ENCODE results near the gene ARPP19. TPM values are rescaled to one million over a fixed set of nuclear protein-coding genes. Genes with fewer than 3 reads are reported as not detected.
"Not testable (repeated sequence)": the region's sequence is repeated elsewhere in the genome, so short reads cannot be mapped to it uniquely, and the experiment has no call there.

ARPP19 gene
- total and polyA plus RNA-seq, 5 donors from 2014 or later: 72.1 to 143 (median 82.8) TPM

- H3K4me3 ChIP-seq (ENCODE audit: low read depth, low read length); H3K9me3 ChIP-seq (ENCODE audit: control insufficient read depth in 2 of 2, low read length in 2 of 2); DNase-seq; H3K27me3 ChIP-seq (ENCODE audit: control insufficient read depth, insufficient read depth, low read length); ATAC-seq (ENCODE audit: low read depth in 2 of 2); H3K27ac Mint-ChIP-seq; H3K9me3 Mint-ChIP-seq; H3K36me3 ChIP-seq (ENCODE audit: control insufficient read depth, insufficient read depth, low read length); H3K27ac ChIP-seq (ENCODE audit: insufficient read depth, low read length, poor library complexity, severe bottlenecking); H3K4me1 Mint-ChIP-seq; H3K4me3 Mint-ChIP-seq; H3K4me1 ChIP-seq (ENCODE audit: control insufficient read depth, insufficient read depth, low read length, poor library complexity, severe bottlenecking); H3K36me3 Mint-ChIP-seq; H3K27me3 Mint-ChIP-seq: not testable (repeated sequence)
Measured at GRCh38 chr15:52575573-52575972, 6.7 kb upstream of the ARPP19 start.

- H3K4me1 Mint-ChIP-seq: peaks cover 0 to 5% (median 0%) of the 10 kb centered on the region in 4 donors
- peaks cover 5% of the 10 kb centered on the region for H3K36me3 Mint-ChIP-seq
- no peaks in the 10 kb centered on the region for H3K27me3 Mint-ChIP-seq
- Histone ChIP-seq H3K4me1 (ENCODE audit: control insufficient read depth, insufficient read depth, low read length, poor library complexity, severe bottlenecking) (no peaks in the 10 kb centered on the region), H3K27ac (ENCODE audit: insufficient read depth, low read length, poor library complexity, severe bottlenecking) (no peak overlapping the region), H3K27me3 (ENCODE audit: control insufficient read depth, insufficient read depth, low read length) (no peaks in the 10 kb centered on the region), H3K36me3 (ENCODE audit: control insufficient read depth, insufficient read depth, low read length) (no peaks in the 10 kb centered on the region), H3K9me3 (ENCODE audit: control insufficient read depth in 2 of 2, low read length in 2 of 2) (no peaks in the 10 kb centered on the region), H3K4me3 (ENCODE audit: low read depth, low read length) (no peak overlapping the region)
- no peak overlapping the region for H3K27ac Mint-ChIP-seq
- DNase-seq: no peak
- H3K4me3 Mint-ChIP-seq: no peak overlapping the region
- no peak for ATAC-seq (ENCODE audit: low read depth in 2 of 2)
- peaks cover 0 to 5% (median 0%) of the 10 kb centered on the region in 7 donors for H3K9me3 Mint-ChIP-seq
Measured at GRCh38 chr15:52575072-52575471, 6.2 kb upstream of the ARPP19 start.

GRCh38 chr15:52574623-52575022 is 5.8 kb upstream of the ARPP19 start:
- not testable (repeated sequence) for H3K4me3 ChIP-seq (ENCODE audit: low read depth, low read length); H3K27ac Mint-ChIP-seq

GRCh38 chr15:52567871-52568600 is 794 bp downstream of the ARPP19 start:
- Histone ChIP-seq H3K4me3 (ENCODE audit: low read depth, low read length) (peak overlapping the region; percentile 88), H3K27ac (ENCODE audit: insufficient read depth, low read length, poor library complexity, severe bottlenecking) (peak overlapping the region; percentile 98), H3K9me3 (ENCODE audit: control insufficient read depth in 2 of 2, low read length in 2 of 2) (no peaks in the 10 kb centered on the region), H3K27me3 (ENCODE audit: control insufficient read depth, insufficient read depth, low read length) (no peaks in the 10 kb centered on the region), H3K4me1 (ENCODE audit: control insufficient read depth, insufficient read depth, low read length, poor library complexity, severe bottlenecking) (peaks cover 49% of the 10 kb centered on the region), H3K36me3 (ENCODE audit: control insufficient read depth, insufficient read depth, low read length) (no peaks in the 10 kb centered on the region)
- ATAC-seq (ENCODE audit: low read depth in 2 of 2): peak; percentile 38 to 43
- H3K27me3 Mint-ChIP-seq: no peaks in the 10 kb centered on the region
- peak overlapping the region; percentile 94 to 99 (median 97) for H3K4me3 Mint-ChIP-seq
- H3K36me3 Mint-ChIP-seq: no peaks in the 10 kb centered on the region
- H3K27ac Mint-ChIP-seq: peak overlapping the region; percentile 95 to 100 (median 98)
- H3K9me3 Mint-ChIP-seq: no peaks in the 10 kb centered on the region
- DNase-seq: peak in 2 of 3 donors; percentile 9 to 56
- H3K4me1 Mint-ChIP-seq: peaks cover 27 to 51% (median 43%) of the 10 kb centered on the region in 4 donors

More at GRCh38 chr15:52574623-52575022, 5.8 kb upstream of the ARPP19 start:
- not testable (repeated sequence) for ATAC-seq (ENCODE audit: low read depth in 2 of 2); H3K4me3 Mint-ChIP-seq; H3K27ac ChIP-seq (ENCODE audit: insufficient read depth, low read length, poor library complexity, severe bottlenecking); H3K36me3 Mint-ChIP-seq; H3K4me1 ChIP-seq (ENCODE audit: control insufficient read depth, insufficient read depth, low read length, poor library complexity, severe bottlenecking); H3K36me3 ChIP-seq (ENCODE audit: control insufficient read depth, insufficient read depth, low read length); DNase-seq; H3K27me3 Mint-ChIP-seq; H3K9me3 ChIP-seq (ENCODE audit: control insufficient read depth in 2 of 2, low read length in 2 of 2); H3K9me3 Mint-ChIP-seq; H3K4me1 Mint-ChIP-seq; H3K27me3 ChIP-seq (ENCODE audit: control insufficient read depth, insufficient read depth, low read length)

GRCh38 chr15:52566889-52567288 is 1.9 kb downstream of the ARPP19 start:
- H3K4me1 Mint-ChIP-seq: peaks cover 27 to 62% (median 50%) of the 10 kb centered on the region in 4 donors
- Histone ChIP-seq H3K9me3 (ENCODE audit: control insufficient read depth in 2 of 2, low read length in 2 of 2) (no peaks in the 10 kb centered on the region), H3K27ac (ENCODE audit: insufficient read depth, low read length, poor library complexity, severe bottlenecking) (no peak overlapping the region), H3K36me3 (ENCODE audit: control insufficient read depth, insufficient read depth, low read length) (no peaks in the 10 kb centered on the region), H3K4me3 (ENCODE audit: low read depth, low read length) (peak overlapping the region; percentile 88), H3K4me1 (ENCODE audit: control insufficient read depth, insufficient read depth, low read length, poor library complexity, severe bottlenecking) (peaks cover 56% of the 10 kb centered on the region), H3K27me3 (ENCODE audit: control insufficient read depth, insufficient read depth, low read length) (no peaks in the 10 kb centered on the region)
- H3K27ac Mint-ChIP-seq: peak overlapping the region in 1 of 3 donors; percentile 100
- H3K36me3 Mint-ChIP-seq: peaks cover 4% of the 10 kb centered on the region
- H3K9me3 Mint-ChIP-seq: no peaks in the 10 kb centered on the region
- no peaks in the 10 kb centered on the region for H3K27me3 Mint-ChIP-seq
- peak overlapping the region; percentile 94 to 99 (median 97) for H3K4me3 Mint-ChIP-seq
- no peak for DNase-seq
- ATAC-seq (ENCODE audit: low read depth in 2 of 2): no peak

- H3K4me1 Mint-ChIP-seq: peaks cover 36 to 73% (median 60%) of the 10 kb centered on the region in 4 donors
- not testable (repeated sequence) for ATAC-seq (ENCODE audit: low read depth in 2 of 2); H3K9me3 Mint-ChIP-seq; H3K27me3 ChIP-seq (ENCODE audit: control insufficient read depth, insufficient read depth, low read length); H3K36me3 ChIP-seq (ENCODE audit: control insufficient read depth, insufficient read depth, low read length); H3K9me3 ChIP-seq (ENCODE audit: control insufficient read depth in 2 of 2, low read length in 2 of 2); H3K27me3 Mint-ChIP-seq; H3K36me3 Mint-ChIP-seq
- DNase-seq: peak in 1 of 3 donors; percentile 24
- Histone ChIP-seq H3K4me3 (ENCODE audit: low read depth, low read length) (peak overlapping the region; percentile 39), H3K4me1 (ENCODE audit: control insufficient read depth, insufficient read depth, low read length, poor library complexity, severe bottlenecking) (peaks cover 68% of the 10 kb centered on the region), H3K27ac (ENCODE audit: insufficient read depth, low read length, poor library complexity, severe bottlenecking) (peak overlapping the region; percentile 19)
- H3K4me3 Mint-ChIP-seq: peak overlapping the region in 3 of 4 donors; percentile 29 to 79 (median 74)
- H3K27ac Mint-ChIP-seq: peak overlapping the region in 2 of 3 donors; percentile 51 to 92
Measured at GRCh38 chr15:52565417-52566358, 3.1 kb downstream of the ARPP19 start.

- no peaks in the 10 kb centered on the region for H3K9me3 ChIP-seq (ENCODE audit: control insufficient read depth in 2 of 2, low read length in 2 of 2)
- no peak overlapping the region for H3K27ac ChIP-seq (ENCODE audit: insufficient read depth, low read length, poor library complexity, severe bottlenecking)
- H3K36me3 ChIP-seq (ENCODE audit: control insufficient read depth, insufficient read depth, low read length): no peaks in the 10 kb centered on the region
- Mint-ChIP-seq H3K4me3 (peak overlapping the region in 2 of 4 donors; percentile 28 to 74), H3K27ac (no peak overlapping the region), H3K27me3 (no peaks in the 10 kb centered on the region), H3K9me3 (no peaks in the 10 kb centered on the region), H3K36me3 (peaks cover 4% of the 10 kb centered on the region), H3K4me1 (peaks cover 49 to 88% (median 73%) of the 10 kb centered on the region in 4 donors)
- H3K27me3 ChIP-seq (ENCODE audit: control insufficient read depth, insufficient read depth, low read length): no peaks in the 10 kb centered on the region
- H3K4me1 ChIP-seq (ENCODE audit: control insufficient read depth, insufficient read depth, low read length, poor library complexity, severe bottlenecking): peaks cover 85% of the 10 kb centered on the region
- H3K4me3 ChIP-seq (ENCODE audit: low read depth, low read length): no peak overlapping the region
- DNase-seq (no peak), ATAC-seq (ENCODE audit: low read depth in 2 of 2) (no peak)
Measured at GRCh38 chr15:52563501-52564060, 5.2 kb downstream of the ARPP19 start.
